ENCODE measurements around the gene BMS1. TPM values are rescaled to one million over a fixed set of nuclear protein-coding genes. Genes with fewer than 3 reads are reported as not detected.
A peak's percentile ranks its signal among the peaks of the same experiment; 100 is the strongest.

BMS1 gene
- total and polyA plus RNA-seq, 2 of the 13 experiments (the other 11 are each of a cell fraction or from before 2014, with no cell fraction given), result 3.9 to 25.2 TPM

GRCh38 chr10:42782446-42783180 lies at the start of gene BMS1 (continued):
- TF ChIP-seq ZFP37 (CRISPR knock-in tag; IDR thresholded peaks at IDR 0.05; ENCODE audit: borderline replicate concordance) (peak; percentile 51; the same call in 1 of the 2 replicates), HOXA7 (CRISPR knock-in tag; IDR thresholded peaks at IDR 0.05) (0 out of 2 replicates have a peak, but pooled peaks have one; percentile 66), GATAD1 (CRISPR knock-in tag; IDR thresholded peaks at IDR 0.05) (peak; percentile 99), EHMT2 (IDR thresholded peaks at IDR 0.05; ENCODE audit: borderline replicate concordance, low read depth, low read length) (peak; percentile 82; the same call in 1 of the 2 replicates), KDM1A (CRISPR knock-in tag; IDR thresholded peaks at IDR 0.05) (peak; percentile 43; the same call in 1 of the 2 replicates), ZNF432 (CRISPR knock-in tag; IDR thresholded peaks at IDR 0.05; ENCODE audit: borderline replicate concordance) (no peak), ZNF549 (CRISPR knock-in tag; IDR thresholded peaks at IDR 0.05) (no peak), ZNF503 (CRISPR knock-in tag; IDR thresholded peaks at IDR 0.05) (0 out of 2 replicates have a peak, but pooled peaks have one; percentile 70), ATF4 (CRISPR knock-in tag; IDR thresholded peaks at IDR 0.05) (peak in 1 of 2 experiments; percentile 67; a peak in 2 of 4 replicates), ZNF510 (CRISPR knock-in tag; IDR thresholded peaks at IDR 0.05; ENCODE audit: low read depth) (peak; percentile 89), DMTF1 (CRISPR knock-in tag; IDR thresholded peaks at IDR 0.05) (no peak), KAT7 (CRISPR knock-in tag; IDR thresholded peaks at IDR 0.05; ENCODE audit: borderline replicate concordance) (peak; percentile 94), TCF7L2 (IDR thresholded peaks at IDR 0.05; ENCODE audit: low read depth, low read length) (no peak)
- TF ChIP-seq, protein P1, sequence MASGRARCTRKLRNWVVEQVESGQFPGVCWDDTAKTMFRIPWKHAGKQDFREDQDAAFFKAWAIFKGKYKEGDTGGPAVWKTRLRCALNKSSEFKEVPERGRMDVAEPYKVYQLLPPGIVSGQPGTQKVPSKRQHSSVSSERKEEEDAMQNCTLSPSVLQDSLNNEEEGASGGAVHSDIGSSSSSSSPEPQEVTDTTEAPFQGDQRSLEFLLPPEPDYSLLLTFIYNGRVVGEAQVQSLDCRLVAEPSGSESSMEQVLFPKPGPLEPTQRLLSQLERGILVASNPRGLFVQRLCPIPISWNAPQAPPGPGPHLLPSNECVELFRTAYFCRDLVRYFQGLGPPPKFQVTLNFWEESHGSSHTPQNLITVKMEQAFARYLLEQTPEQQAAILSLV (CRISPR knock-in tag; IDR thresholded peaks at IDR 0.05; ENCODE audit: borderline replicate concordance), result peak; percentile 84; the same call in 1 of the 2 replicates
- TF ChIP-seq, protein P2, sequence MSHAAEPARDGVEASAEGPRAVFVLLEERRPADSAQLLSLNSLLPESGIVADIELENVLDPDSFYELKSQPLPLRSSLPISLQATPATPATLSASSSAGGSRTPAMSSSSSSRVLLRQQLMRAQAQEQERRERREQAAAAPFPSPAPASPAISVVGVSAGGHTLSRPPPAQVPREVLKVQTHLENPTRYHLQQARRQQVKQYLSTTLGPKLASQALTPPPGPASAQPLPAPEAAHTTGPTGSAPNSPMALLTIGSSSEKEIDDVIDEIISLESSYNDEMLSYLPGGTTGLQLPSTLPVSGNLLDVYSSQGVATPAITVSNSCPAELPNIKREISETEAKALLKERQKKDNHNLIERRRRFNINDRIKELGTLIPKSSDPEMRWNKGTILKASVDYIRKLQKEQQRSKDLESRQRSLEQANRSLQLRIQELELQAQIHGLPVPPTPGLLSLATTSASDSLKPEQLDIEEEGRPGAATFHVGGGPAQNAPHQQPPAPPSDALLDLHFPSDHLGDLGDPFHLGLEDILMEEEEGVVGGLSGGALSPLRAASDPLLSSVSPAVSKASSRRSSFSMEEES (CRISPR knock-in tag; IDR thresholded peaks at IDR 0.05), result 0 out of 2 replicates have a peak, but pooled peaks have one; percentile 25
- TF ChIP-seq, protein P3, sequence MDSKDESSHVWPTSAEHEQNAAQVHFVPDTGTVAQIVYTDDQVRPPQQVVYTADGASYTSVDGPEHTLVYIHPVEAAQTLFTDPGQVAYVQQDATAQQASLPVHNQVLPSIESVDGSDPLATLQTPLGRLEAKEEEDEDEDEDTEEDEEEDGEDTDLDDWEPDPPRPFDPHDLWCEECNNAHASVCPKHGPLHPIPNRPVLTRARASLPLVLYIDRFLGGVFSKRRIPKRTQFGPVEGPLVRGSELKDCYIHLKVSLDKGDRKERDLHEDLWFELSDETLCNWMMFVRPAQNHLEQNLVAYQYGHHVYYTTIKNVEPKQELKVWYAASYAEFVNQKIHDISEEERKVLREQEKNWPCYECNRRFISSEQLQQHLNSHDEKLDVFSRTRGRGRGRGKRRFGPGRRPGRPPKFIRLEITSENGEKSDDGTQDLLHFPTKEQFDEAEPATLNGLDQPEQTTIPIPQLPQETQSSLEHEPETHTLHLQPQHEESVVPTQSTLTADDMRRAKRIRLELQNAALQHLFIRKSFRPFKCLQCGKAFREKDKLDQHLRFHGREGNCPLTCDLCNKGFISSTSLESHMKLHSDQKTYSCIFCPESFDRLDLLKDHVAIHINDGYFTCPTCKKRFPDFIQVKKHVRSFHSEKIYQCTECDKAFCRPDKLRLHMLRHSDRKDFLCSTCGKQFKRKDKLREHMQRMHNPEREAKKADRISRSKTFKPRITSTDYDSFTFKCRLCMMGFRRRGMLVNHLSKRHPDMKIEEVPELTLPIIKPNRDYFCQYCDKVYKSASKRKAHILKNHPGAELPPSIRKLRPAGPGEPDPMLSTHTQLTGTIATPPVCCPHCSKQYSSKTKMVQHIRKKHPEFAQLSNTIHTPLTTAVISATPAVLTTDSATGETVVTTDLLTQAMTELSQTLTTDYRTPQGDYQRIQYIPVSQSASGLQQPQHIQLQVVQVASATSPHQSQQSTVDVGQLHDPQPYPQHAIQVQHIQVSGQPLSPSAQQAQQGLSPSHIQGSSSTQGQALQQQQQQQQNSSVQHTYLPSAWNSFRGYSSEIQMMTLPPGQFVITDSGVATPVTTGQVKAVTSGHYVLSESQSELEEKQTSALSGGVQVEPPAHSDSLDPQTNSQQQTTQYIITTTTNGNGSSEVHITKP (CRISPR knock-in tag; IDR thresholded peaks at IDR 0.05; ENCODE audit: low read depth), result peak; percentile 80
